ENCODE data around the gene GEMIN2.
A peak's percentile ranks its signal among the peaks of the same experiment; 100 is the strongest.
"Not testable (repeated sequence)": the region's sequence is repeated elsewhere in the genome, so short reads cannot be mapped to it uniquely, and the experiment has no call there.

The GEMIN2 gene

GRCh38 chr14:39158222-39158858 is 44.2 kb downstream of the GEMIN2 start:
- no peaks in the 10 kb centered on the region for H3K9me3 ChIP-seq (ENCODE audit: insufficient read depth, low read length, severe bottlenecking)
- no peak for ATAC-seq (ENCODE audit: insufficient read depth, low read depth)
- no peak overlapping the region for H3K9ac ChIP-seq (ENCODE audit: low read depth, low read length)
- no peak overlapping the region for H2AFZ ChIP-seq (ENCODE audit: low read depth, low read length)
- no peak overlapping the region for H3K27ac ChIP-seq (ENCODE audit: low read length)
- peaks cover 10% of the 10 kb centered on the region; the same call in 1 of the 2 replicates for H3K79me2 ChIP-seq (ENCODE audit: insufficient read depth, low read length)
- no peak overlapping the region for H3K4me3 ChIP-seq (ENCODE audit: low read depth in 1 of 2, low read length in 2 of 2)
- H4K20me1 ChIP-seq (ENCODE audit: insufficient read depth, low read length): no peaks in the 10 kb centered on the region
- H3K27me3 ChIP-seq (ENCODE audit: insufficient read depth, low read length, poor library complexity): no peaks in the 10 kb centered on the region
- peaks cover 59% of the 10 kb centered on the region for H3K36me3 ChIP-seq (ENCODE audit: insufficient read depth, low read length)
- TF ChIP-seq, protein P1, sequence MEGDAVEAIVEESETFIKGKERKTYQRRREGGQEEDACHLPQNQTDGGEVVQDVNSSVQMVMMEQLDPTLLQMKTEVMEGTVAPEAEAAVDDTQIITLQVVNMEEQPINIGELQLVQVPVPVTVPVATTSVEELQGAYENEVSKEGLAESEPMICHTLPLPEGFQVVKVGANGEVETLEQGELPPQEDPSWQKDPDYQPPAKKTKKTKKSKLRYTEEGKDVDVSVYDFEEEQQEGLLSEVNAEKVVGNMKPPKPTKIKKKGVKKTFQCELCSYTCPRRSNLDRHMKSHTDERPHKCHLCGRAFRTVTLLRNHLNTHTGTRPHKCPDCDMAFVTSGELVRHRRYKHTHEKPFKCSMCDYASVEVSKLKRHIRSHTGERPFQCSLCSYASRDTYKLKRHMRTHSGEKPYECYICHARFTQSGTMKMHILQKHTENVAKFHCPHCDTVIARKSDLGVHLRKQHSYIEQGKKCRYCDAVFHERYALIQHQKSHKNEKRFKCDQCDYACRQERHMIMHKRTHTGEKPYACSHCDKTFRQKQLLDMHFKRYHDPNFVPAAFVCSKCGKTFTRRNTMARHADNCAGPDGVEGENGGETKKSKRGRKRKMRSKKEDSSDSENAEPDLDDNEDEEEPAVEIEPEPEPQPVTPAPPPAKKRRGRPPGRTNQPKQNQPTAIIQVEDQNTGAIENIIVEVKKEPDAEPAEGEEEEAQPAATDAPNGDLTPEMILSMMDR (IDR thresholded peaks at IDR 0.05; ENCODE audit: borderline replicate concordance, extremely low read depth, low read length, poor library complexity, severe bottlenecking): no peak
- no peak for TF ChIP-seq EZH2 (IDR thresholded peaks at IDR 0.05; ENCODE audit: borderline replicate concordance, low read depth, low read length, severe bottlenecking)
- no peak overlapping the region for H3K4me2 ChIP-seq (ENCODE audit: insufficient read depth, low read length)
- DNase-seq: no peak
- no peaks in the 10 kb centered on the region for H3K4me1 ChIP-seq (ENCODE audit: insufficient read depth, low read length)

GRCh38 chr14:39160494-39160893 is 46.4 kb downstream of the GEMIN2 start:
- H2AFZ ChIP-seq (ENCODE audit: low read depth, low read length): no peak overlapping the region
- 0 out of 2 replicates have a peak, but pooled peaks cover 3% of the 10 kb centered on the region for H3K4me1 ChIP-seq (ENCODE audit: insufficient read depth, low read length)
- H3K27ac ChIP-seq (ENCODE audit: low read length): no peak overlapping the region
- H3K27me3 ChIP-seq (ENCODE audit: insufficient read depth, low read length, poor library complexity): no peaks in the 10 kb centered on the region
- peaks cover 53% of the 10 kb centered on the region for H3K36me3 ChIP-seq (ENCODE audit: insufficient read depth, low read length)
- H4K20me1 ChIP-seq (ENCODE audit: insufficient read depth, low read length): no peaks in the 10 kb centered on the region
- H3K4me2 ChIP-seq (ENCODE audit: insufficient read depth, low read length): no peak overlapping the region
- H3K9ac ChIP-seq (ENCODE audit: low read depth, low read length): no peak overlapping the region
- H3K4me3 ChIP-seq (ENCODE audit: low read depth in 1 of 2, low read length in 2 of 2): no peak overlapping the region
- DNase-seq (no peak), ATAC-seq (ENCODE audit: insufficient read depth, low read depth) (no peak)
- TF ChIP-seq EZH2 (IDR thresholded peaks at IDR 0.05; ENCODE audit: borderline replicate concordance, low read depth, low read length, severe bottlenecking): no peak
- TF ChIP-seq, protein P1 (IDR thresholded peaks at IDR 0.05; ENCODE audit: borderline replicate concordance, extremely low read depth, low read length, poor library complexity, severe bottlenecking): no peak
- no peaks in the 10 kb centered on the region for H3K9me3 ChIP-seq (ENCODE audit: insufficient read depth, low read length, severe bottlenecking)
- H3K79me2 ChIP-seq (ENCODE audit: insufficient read depth, low read length): peaks cover 22% of the 10 kb centered on the region

- peak overlapping the region; percentile 96 for H3K4me2 ChIP-seq (ENCODE audit: insufficient read depth, low read length)
Observed at GRCh38 chr14:39167797-39168320, 53.7 kb downstream of the GEMIN2 start.

GRCh38 chr14:39168591-39168990 is 54.5 kb downstream of the GEMIN2 start:
- peak overlapping the region in 1 of 2 experiments; percentile 87; a peak in 2 of 4 replicates for H3K4me3 ChIP-seq (ENCODE audit: low read depth in 1 of 2, low read length in 2 of 2)
- H3K9ac ChIP-seq (ENCODE audit: low read depth, low read length): peak overlapping the region; percentile 85
- peaks cover 6% of the 10 kb centered on the region; the same call in 1 of the 2 replicates for H3K36me3 ChIP-seq (ENCODE audit: insufficient read depth, low read length)

More at GRCh38 chr14:39167797-39168320, 53.7 kb downstream of the GEMIN2 start:
- ATAC-seq (ENCODE audit: insufficient read depth, low read depth); H3K9me3 ChIP-seq (ENCODE audit: insufficient read depth, low read length, severe bottlenecking); H2AFZ ChIP-seq (ENCODE audit: low read depth, low read length); H4K20me1 ChIP-seq (ENCODE audit: insufficient read depth, low read length); H3K4me3 ChIP-seq (ENCODE audit: low read depth in 1 of 2, low read length in 2 of 2); DNase-seq; H3K36me3 ChIP-seq (ENCODE audit: insufficient read depth, low read length); H3K27ac ChIP-seq (ENCODE audit: low read length); H3K27me3 ChIP-seq (ENCODE audit: insufficient read depth, low read length, poor library complexity): not testable (repeated sequence)
- peak overlapping the region; percentile 85; the same call in 1 of the 2 replicates for H3K9ac ChIP-seq (ENCODE audit: low read depth, low read length)
- H3K79me2 ChIP-seq (ENCODE audit: insufficient read depth, low read length): peaks cover 55% of the 10 kb centered on the region
- H3K4me1 ChIP-seq (ENCODE audit: insufficient read depth, low read length): peaks cover 43% of the 10 kb centered on the region

More at GRCh38 chr14:39168591-39168990, 54.5 kb downstream of the GEMIN2 start:
- DNase-seq (no peak), ATAC-seq (ENCODE audit: insufficient read depth, low read depth) (no peak)
- no peak overlapping the region for H3K27ac ChIP-seq (ENCODE audit: low read length)
- peaks cover 55% of the 10 kb centered on the region for H3K79me2 ChIP-seq (ENCODE audit: insufficient read depth, low read length)
- H3K4me1 ChIP-seq (ENCODE audit: insufficient read depth, low read length): peaks cover 43% of the 10 kb centered on the region
- TF ChIP-seq, protein P1 (IDR thresholded peaks at IDR 0.05; ENCODE audit: borderline replicate concordance, extremely low read depth, low read length, poor library complexity, severe bottlenecking): no peak
- TF ChIP-seq EZH2 (IDR thresholded peaks at IDR 0.05; ENCODE audit: borderline replicate concordance, low read depth, low read length, severe bottlenecking): no peak
- H3K9me3 ChIP-seq (ENCODE audit: insufficient read depth, low read length, severe bottlenecking): no peaks in the 10 kb centered on the region
- peak overlapping the region; percentile 96 for H3K4me2 ChIP-seq (ENCODE audit: insufficient read depth, low read length)
- H3K27me3 ChIP-seq (ENCODE audit: insufficient read depth, low read length, poor library complexity): no peaks in the 10 kb centered on the region
- H2AFZ ChIP-seq (ENCODE audit: low read depth, low read length): no peak overlapping the region
- H4K20me1 ChIP-seq (ENCODE audit: insufficient read depth, low read length): no peaks in the 10 kb centered on the region

All from DND-41 (cell line).